Right atrium auricular region (tissue), 2 donors: Measurements from ENCODE around the gene HMX2. TPM values are rescaled to one million over a fixed set of nuclear protein-coding genes. Genes with fewer than 3 reads are reported as not detected.

Experiments
- DNase-seq: peaks from one replicate; pipeline ENCODE4 v3.0.0-alpha.2; 2019; ENCODE audit warnings: low spot score
- H3K27ac ChIP-seq, 2 donors: fragments of 200-600 bp; sonication (generic); 1 replicate in 1 of 2; 2 replicates in 1 of 2; pipeline ENCODE4 v1.5.1; 2016 to 2019
- H3K27me3 ChIP-seq, 2 donors: fragments of 200-600 bp; sonication (generic); one replicate each; pipeline versions ENCODE4 v1.5.1 to v1.6.0; 2017 to 2019
- H3K36me3 ChIP-seq: fragments of 200-600 bp; sonication (generic); one replicate; pipeline ENCODE4 v1.5.1; 2016
- H3K4me1 ChIP-seq, 2 donors: fragments of 200-600 bp; sonication (generic); one replicate each; pipeline versions ENCODE4 v1.5.1 to v1.6.0; 2017 to 2019
- H3K4me3 ChIP-seq, 2 donors: fragments of 200-600 bp; sonication (generic); 1 replicate in 1 of 2; 2 replicates in 1 of 2; pipeline ENCODE4 v1.5.1; 2017 to 2019; ENCODE audit warnings: mild to moderate bottlenecking in 1 of 2, moderate library complexity in 1 of 2
- H3K9me3 ChIP-seq, 2 donors: fragments of 200-600 bp; sonication (generic); one replicate each; pipeline ENCODE4 v1.5.1; 2019
- total RNA-seq, 2 donors: library from RNA; depleted of rRNA; stranded (reverse); fragments of >200 nt; gene quantifications; one replicate each; pipeline ENCODE4 v1.1.0, GENCODE V29; 2016
- TF ChIP-seq, protein P1 (sequence below), 2 donors: fragments of 200-600 bp; sonication (generic); IDR thresholded peaks; one replicate each; pipeline ENCODE4 v1.5.1; 2019; ENCODE audit warnings: antibody characterized with exemption in 2 of 2

Gene HMX2
- total RNA-seq, 2 donors from 2014 or later, result not detected

DNA sequence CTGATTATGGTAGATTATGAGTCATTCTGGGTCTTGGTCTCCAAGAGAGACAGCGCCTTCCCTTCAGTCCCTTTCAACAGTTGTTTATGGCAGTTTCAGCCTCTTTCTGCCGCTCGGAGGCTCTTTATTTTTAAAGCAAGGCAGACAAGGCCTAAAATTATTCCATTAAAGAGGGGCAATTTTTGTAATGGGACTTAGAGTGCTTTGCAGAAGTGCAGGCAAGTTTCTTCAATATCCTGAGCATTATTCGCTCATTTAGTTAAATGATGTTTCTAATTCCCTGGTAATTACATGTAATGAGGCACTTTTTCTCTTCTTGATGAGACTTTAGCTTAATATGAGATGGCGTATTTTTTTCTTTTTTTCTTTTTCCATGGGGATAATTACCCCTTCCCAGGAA is 39.8 kb downstream of the HMX2 start:
- TF ChIP-seq, protein P1, sequence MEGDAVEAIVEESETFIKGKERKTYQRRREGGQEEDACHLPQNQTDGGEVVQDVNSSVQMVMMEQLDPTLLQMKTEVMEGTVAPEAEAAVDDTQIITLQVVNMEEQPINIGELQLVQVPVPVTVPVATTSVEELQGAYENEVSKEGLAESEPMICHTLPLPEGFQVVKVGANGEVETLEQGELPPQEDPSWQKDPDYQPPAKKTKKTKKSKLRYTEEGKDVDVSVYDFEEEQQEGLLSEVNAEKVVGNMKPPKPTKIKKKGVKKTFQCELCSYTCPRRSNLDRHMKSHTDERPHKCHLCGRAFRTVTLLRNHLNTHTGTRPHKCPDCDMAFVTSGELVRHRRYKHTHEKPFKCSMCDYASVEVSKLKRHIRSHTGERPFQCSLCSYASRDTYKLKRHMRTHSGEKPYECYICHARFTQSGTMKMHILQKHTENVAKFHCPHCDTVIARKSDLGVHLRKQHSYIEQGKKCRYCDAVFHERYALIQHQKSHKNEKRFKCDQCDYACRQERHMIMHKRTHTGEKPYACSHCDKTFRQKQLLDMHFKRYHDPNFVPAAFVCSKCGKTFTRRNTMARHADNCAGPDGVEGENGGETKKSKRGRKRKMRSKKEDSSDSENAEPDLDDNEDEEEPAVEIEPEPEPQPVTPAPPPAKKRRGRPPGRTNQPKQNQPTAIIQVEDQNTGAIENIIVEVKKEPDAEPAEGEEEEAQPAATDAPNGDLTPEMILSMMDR (IDR thresholded peaks at IDR 0.05), result no peak
- H3K4me1 ChIP-seq, result no peaks in the 10 kb centered on the region
- H3K9me3 ChIP-seq, result peaks cover 0 to 18% of the 10 kb centered on the region in 2 donors
- no peaks in the 10 kb centered on the region for H3K27me3 ChIP-seq
- no peak overlapping the region for H3K4me3 ChIP-seq
- H3K36me3 ChIP-seq, result no peaks in the 10 kb centered on the region
- no peak overlapping the region for H3K27ac ChIP-seq
- DNase-seq, result no peak

DNA sequence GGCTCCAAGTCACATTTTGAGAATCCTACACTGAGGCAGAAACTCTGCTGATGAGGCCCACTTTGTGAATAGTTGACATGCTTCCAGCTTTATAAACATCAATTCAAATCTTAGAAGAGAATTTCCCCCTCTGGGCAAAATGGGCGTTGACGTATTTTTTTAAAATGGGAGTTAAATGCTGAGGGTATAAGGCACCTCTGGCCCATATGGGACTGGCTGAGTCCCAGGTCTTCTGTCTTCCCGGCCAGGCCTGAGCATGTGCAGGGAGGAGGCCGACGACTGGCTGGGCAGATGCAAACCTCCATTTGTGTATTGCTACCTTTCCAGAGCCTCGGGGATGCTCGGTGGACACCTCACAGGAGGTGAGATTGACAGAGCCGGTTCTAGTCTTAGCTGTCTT is 44.0 kb downstream of the HMX2 start:
- TF ChIP-seq, protein P1 (IDR thresholded peaks at IDR 0.05), result no peak
- Histone ChIP-seq H3K4me3 (no peak overlapping the region), H3K36me3 (no peaks in the 10 kb centered on the region), H3K4me1 (no peaks in the 10 kb centered on the region), H3K27me3 (no peaks in the 10 kb centered on the region), H3K27ac (no peak overlapping the region), H3K9me3 (no peaks in the 10 kb centered on the region)
- no peak for DNase-seq

DNA sequence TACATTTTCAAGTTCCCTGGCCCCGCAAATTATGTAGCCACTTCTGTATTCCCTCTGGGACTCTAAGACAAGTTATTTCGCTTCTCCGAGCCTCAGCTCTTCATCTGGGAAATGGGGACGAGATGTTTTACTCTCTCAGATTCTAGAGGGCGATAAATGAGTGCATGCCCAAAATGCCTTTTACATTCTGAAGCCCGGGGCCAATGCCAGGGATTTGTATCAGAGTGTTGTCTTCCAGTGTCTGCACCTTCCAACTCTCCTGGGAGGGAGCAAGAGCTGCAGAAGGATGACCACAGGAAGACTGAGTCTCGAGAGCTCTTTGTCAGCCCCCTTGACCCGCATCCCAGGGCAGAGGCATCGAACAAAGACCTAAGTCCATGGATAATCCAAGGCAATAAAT is 46.1 kb downstream of the HMX2 start:
- TF ChIP-seq, protein P1 (IDR thresholded peaks at IDR 0.05), result no peak
- no peaks in the 10 kb centered on the region for H3K27me3 ChIP-seq
- H3K4me1 ChIP-seq, result no peaks in the 10 kb centered on the region
- no peak overlapping the region for H3K27ac ChIP-seq
- no peak overlapping the region for H3K4me3 ChIP-seq
- DNase-seq, result no peak
- H3K36me3 ChIP-seq, result no peaks in the 10 kb centered on the region
- no peaks in the 10 kb centered on the region for H3K9me3 ChIP-seq

Other genes starting within 250 kb of the HMX2 start
- gene FAM24A, start 237.5 kb upstream of the HMX2 start, total RNA-seq, result not detected
- 1 to 10 TPM; 4.1 to 4.4 TPM for gene C10orf88, start 193.9 kb upstream of the HMX2 start, total RNA-seq
- 1 to 10 TPM; 3.0 to 5.9 TPM for gene PSTK, start 167.7 kb upstream of the HMX2 start, total RNA-seq
- 1 to 10 TPM; 5.0 to 7.9 TPM for gene IKZF5, start 139.3 kb upstream of the HMX2 start, total RNA-seq
- 10 to 100 TPM; 17.7 to 41.1 TPM for gene ACADSB, start 139.1 kb upstream of the HMX2 start, total RNA-seq
- not detected for gene HMX3, start 12.2 kb upstream of the HMX2 start, total RNA-seq
- gene BUB3, start 6.3 kb downstream of the HMX2 start, total RNA-seq, result 10 to 100 TPM; 35.4 to 36.9 TPM